Thyroid gland (tissue), 4 donors: ENCODE results near the gene ADGRG6. TPM values are rescaled to one million over a fixed set of nuclear protein-coding genes. Genes with fewer than 3 reads are reported as not detected.

Source experiments
- DNase-seq, 2 donors: peaks; one replicate each; pipeline ENCODE4 v3.0.0-alpha.2; 2019
- H3K27ac ChIP-seq, 3 donors: fragments of 200-600 bp; sonication (generic); 1 replicate in 2 of 3; 2 replicates in 1 of 3; pipeline ENCODE4 v1.5.1; 2016 to 2019; ENCODE audit warnings: mild to moderate bottlenecking in 1 of 3, moderate library complexity in 1 of 3
- H3K27me3 ChIP-seq: fragments of 200-600 bp; sonication (generic); one replicate; pipeline ENCODE4 v1.5.1; 2019
- H3K36me3 ChIP-seq, 2 donors: fragments of 200-600 bp; sonication (generic); one replicate each; pipeline ENCODE4 v1.5.1; 2016 to 2019
- H3K4me1 ChIP-seq, 2 donors: fragments of 200-600 bp; sonication (generic); one replicate each; pipeline ENCODE4 v1.5.1; 2017 to 2019
- H3K4me3 ChIP-seq, 3 donors: fragments of 200-600 bp; sonication (generic); replicated peaks in 1 of 3; 1 replicate in 2 of 3; 2 replicates in 1 of 3; pipeline ENCODE4 v1.5.1; 2016; ENCODE audit warnings: mild to moderate bottlenecking in 1 of 3
- H3K9me3 ChIP-seq: fragments of 200-600 bp; sonication (generic); one replicate; pipeline ENCODE4 v1.5.1; 2017
- CTCF ChIP-seq, 6 experiments: fragments of 200-600 bp in 3 of 6; fragments of 450-650 bp in 3 of 6; sonication (generic) in 3 of 6; IDR thresholded peaks; one replicate each; pipeline ENCODE4 v1.5.1; 2016 to 2019; ENCODE audit warnings: antibody characterized with exemption in 6 of 6, mild to moderate bottlenecking in 2 of 6, inconsistent platforms in 1 of 6, moderate library complexity in 1 of 6
- POLR2A ChIP-seq, 2 donors: fragments of 450-650 bp; IDR thresholded peaks; one replicate each; pipeline ENCODE4 v1.6.1; 2017; ENCODE audit warnings: antibody characterized with exemption in 2 of 2, mild to moderate bottlenecking in 2 of 2, moderate library complexity in 1 of 2
- WGBS, 2 donors: methylation state at CpG; one replicate each; pipeline ENCODE4 v1.1.5; 2017; 5-methylcytosine and 5-hydroxymethylcytosine counted together
- intact Hi-C: fragments of 100-400 bp; cut with DNase I; formaldehyde crosslinking; loops from one replicate; pipeline ENCODE4 v1.15.1; 2023
- total RNA-seq, 4 donors: library from RNA; depleted of rRNA; stranded (reverse); fragments of >200 nt; gene quantifications; one replicate each; pipeline ENCODE4 v1.2.3, GENCODE V29; 2016

The ADGRG6 gene
- total RNA-seq, 4 donors from 2014 or later, result 2.9 to 10.5 (median 7.1) TPM

GRCh38 chr6:142300302-142300701 lies 1.5 kb upstream of the ADGRG6 start:
- WGBS, 2 donors, result 96% methylated on average over 3 of the region's 3 CpGs
- Histone ChIP-seq H3K27me3 (no peaks in the 10 kb centered on the region), H3K4me3 (no peak overlapping the region), H3K27ac (no peak overlapping the region), H3K4me1 (peaks cover 7 to 11% of the 10 kb centered on the region in 2 donors), H3K36me3 (no peaks in the 10 kb centered on the region), H3K9me3 (no peaks in the 10 kb centered on the region)
- intact Hi-C loops, result no loop called here
- TF ChIP-seq CTCF (IDR thresholded peaks at IDR 0.05), result no peak
- no peak for TF ChIP-seq POLR2A (IDR thresholded peaks at IDR 0.05)
- DNase-seq, result no peak

- DNase-seq, result no peak
- intact Hi-C loops, result no loop called here
- no peak for TF ChIP-seq CTCF (IDR thresholded peaks at IDR 0.05)
- TF ChIP-seq POLR2A (IDR thresholded peaks at IDR 0.05), result no peak
Observed at GRCh38 chr6:142300758-142301650, 803 bp upstream of the ADGRG6 start.

GRCh38 chr6:142302421-142303175 lies 791 bp downstream of the ADGRG6 start:
- H3K27ac ChIP-seq, result no peak overlapping the region
- H3K36me3 ChIP-seq, result no peaks in the 10 kb centered on the region
- peaks cover 7 to 11% of the 10 kb centered on the region in 2 donors for H3K4me1 ChIP-seq
- 61 to 64% methylated on average over 18 of the region's 18 CpGs for WGBS, 2 donors
- no peaks in the 10 kb centered on the region for H3K27me3 ChIP-seq
- DNase-seq, result no peak
- TF ChIP-seq POLR2A (IDR thresholded peaks at IDR 0.05), result no peak
- no peak for TF ChIP-seq CTCF (IDR thresholded peaks at IDR 0.05)
- intact Hi-C loops, result no loop called here
- H3K4me3 ChIP-seq, result peak overlapping the region in 1 of 3 donors; percentile 24
- H3K9me3 ChIP-seq, result no peaks in the 10 kb centered on the region

More at GRCh38 chr6:142300758-142301650, 803 bp upstream of the ADGRG6 start:
- peak overlapping the region in 2 of 3 donors; percentile 7 to 24 for H3K4me3 ChIP-seq
- no peaks in the 10 kb centered on the region for H3K9me3 ChIP-seq
- no peaks in the 10 kb centered on the region for H3K36me3 ChIP-seq
- H3K4me1 ChIP-seq, result peaks cover 7 to 11% of the 10 kb centered on the region in 2 donors
- WGBS, 2 donors, result 14 to 18% methylated on average over 29 to 30 of the region's 31 CpGs
- no peaks in the 10 kb centered on the region for H3K27me3 ChIP-seq
- H3K27ac ChIP-seq, result no peak overlapping the region

- Histone ChIP-seq H3K4me1 (peaks cover 7 to 11% of the 10 kb centered on the region in 2 donors), H3K9me3 (no peaks in the 10 kb centered on the region), H3K36me3 (no peaks in the 10 kb centered on the region), H3K4me3 (no peak overlapping the region), H3K27me3 (no peaks in the 10 kb centered on the region), H3K27ac (no peak overlapping the region)
- intact Hi-C loops, result no loop called here
- no peak for TF ChIP-seq CTCF (IDR thresholded peaks at IDR 0.05)
- TF ChIP-seq POLR2A (IDR thresholded peaks at IDR 0.05), result no peak
- WGBS, 2 donors, result 94 to 96% methylated on average over 2 of the region's 2 CpGs
- DNase-seq, result no peak
Observed at GRCh38 chr6:142303176-142303533, 1.3 kb downstream of the ADGRG6 start.

GRCh38 chr6:142304241-142304640 lies 2.4 kb downstream of the ADGRG6 start:
- H3K4me3 ChIP-seq, result no peak overlapping the region
- WGBS, 2 donors, result 92 to 93% methylated on average over 2 of the region's 2 CpGs
- no peak for TF ChIP-seq POLR2A (IDR thresholded peaks at IDR 0.05)
- TF ChIP-seq CTCF (IDR thresholded peaks at IDR 0.05), result no peak
- intact Hi-C loops, result no loop called here
- no peaks in the 10 kb centered on the region for H3K36me3 ChIP-seq
- no peaks in the 10 kb centered on the region for H3K27me3 ChIP-seq
- no peak for DNase-seq
- H3K27ac ChIP-seq, result no peak overlapping the region
- no peaks in the 10 kb centered on the region for H3K9me3 ChIP-seq
- H3K4me1 ChIP-seq, result peaks cover 7 to 11% of the 10 kb centered on the region in 2 donors
